ENCODE results near the gene KRTAP4-9.
"Not testable (repeated sequence)": the region's sequence is repeated elsewhere in the genome, so short reads cannot be mapped to it uniquely, and the experiment has no call there.

The KRTAP4-9 gene

GRCh38 chr17:41098481-41098880, 6.7 kb upstream of the KRTAP4-9 start:
- no peak for FAIRE-seq

GRCh38 chr17:41099682-41100480, 5.3 kb upstream of the KRTAP4-9 start:
- FAIRE-seq: not testable (repeated sequence)

DNA sequence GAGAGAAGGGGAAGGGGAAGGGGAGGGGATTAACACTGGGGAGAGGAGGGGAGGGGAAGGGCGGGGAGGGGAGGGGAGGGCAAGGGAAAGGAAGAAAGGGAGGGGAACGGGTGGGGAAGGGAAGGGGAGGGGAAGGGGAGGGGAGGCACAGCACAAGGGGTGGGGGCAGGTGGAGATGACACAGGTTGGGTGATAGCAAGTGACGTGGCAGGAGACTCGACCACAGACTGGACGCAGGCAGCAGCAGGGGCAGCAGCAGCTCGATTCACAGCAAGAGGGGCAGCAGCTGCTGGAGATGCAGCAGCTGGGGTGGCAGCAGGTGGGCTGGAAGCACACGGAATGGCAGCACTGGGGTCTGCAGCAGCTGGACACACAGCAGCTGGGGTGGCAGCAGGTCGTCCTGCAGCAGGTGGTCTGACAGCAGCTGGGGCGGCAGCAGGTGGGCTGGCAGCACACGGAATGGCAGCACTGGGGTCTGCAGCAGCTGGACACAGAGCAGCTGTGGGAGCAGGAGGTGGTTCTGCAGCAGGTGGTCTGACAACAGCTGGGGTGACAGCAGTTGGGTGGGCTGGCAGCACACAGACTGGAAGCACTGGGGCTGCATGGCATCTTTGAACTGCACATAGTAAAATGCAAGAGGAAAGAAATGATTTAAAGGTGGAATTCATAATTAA, 3.5 kb upstream of the KRTAP4-9 start, which contains the start of gene KRTAP4-16:
Gene KRTAP4-16, minus strand, starts transcription at position 624 of the 674 bp plus-strand sequence. Its CDS starts 0 bp downstream, at position 624.
- no peak for FAIRE-seq

GRCh38 chr17:41103896-41104295, 1.3 kb upstream of the KRTAP4-9 start:
- FAIRE-seq: no peak

DNA sequence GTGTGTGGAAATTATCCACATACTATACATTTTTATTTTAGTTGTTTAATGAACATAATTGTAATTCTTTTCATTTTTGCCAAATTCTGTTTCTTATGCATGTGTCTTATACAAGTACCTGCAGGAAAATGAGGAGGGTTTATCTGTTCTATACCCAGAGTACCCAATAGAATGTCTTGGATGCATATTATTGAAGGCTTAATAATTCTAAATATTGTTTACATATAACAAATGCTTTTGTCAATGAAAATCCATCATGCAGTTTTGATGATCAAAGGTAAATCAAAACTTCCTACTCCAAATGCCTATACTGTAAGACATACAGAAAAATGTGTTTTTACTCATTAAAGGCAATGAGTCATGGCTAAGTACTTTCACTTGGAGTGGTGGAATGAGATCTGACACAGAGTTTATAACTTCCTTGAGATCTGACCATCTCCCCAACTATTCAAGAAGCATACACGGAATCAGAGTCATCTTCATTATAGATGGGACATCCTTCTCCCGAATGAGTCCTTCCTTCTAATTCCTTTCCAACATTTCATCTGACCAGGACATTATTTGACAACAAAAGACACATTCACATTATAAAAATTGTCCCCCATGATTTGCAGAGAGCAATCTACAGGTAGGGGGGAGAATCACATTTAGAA, 677 bp upstream of the KRTAP4-9 start:
- FAIRE-seq: not testable (repeated sequence)

- FAIRE-seq: no peak
These were observed 2.8 kb downstream of the KRTAP4-9 start for GRCh38 chr17:41107941-41108450.

- FAIRE-seq: not testable (repeated sequence)
These were observed 3.7 kb downstream of the KRTAP4-9 start for GRCh38 chr17:41108728-41109386.

DNA sequence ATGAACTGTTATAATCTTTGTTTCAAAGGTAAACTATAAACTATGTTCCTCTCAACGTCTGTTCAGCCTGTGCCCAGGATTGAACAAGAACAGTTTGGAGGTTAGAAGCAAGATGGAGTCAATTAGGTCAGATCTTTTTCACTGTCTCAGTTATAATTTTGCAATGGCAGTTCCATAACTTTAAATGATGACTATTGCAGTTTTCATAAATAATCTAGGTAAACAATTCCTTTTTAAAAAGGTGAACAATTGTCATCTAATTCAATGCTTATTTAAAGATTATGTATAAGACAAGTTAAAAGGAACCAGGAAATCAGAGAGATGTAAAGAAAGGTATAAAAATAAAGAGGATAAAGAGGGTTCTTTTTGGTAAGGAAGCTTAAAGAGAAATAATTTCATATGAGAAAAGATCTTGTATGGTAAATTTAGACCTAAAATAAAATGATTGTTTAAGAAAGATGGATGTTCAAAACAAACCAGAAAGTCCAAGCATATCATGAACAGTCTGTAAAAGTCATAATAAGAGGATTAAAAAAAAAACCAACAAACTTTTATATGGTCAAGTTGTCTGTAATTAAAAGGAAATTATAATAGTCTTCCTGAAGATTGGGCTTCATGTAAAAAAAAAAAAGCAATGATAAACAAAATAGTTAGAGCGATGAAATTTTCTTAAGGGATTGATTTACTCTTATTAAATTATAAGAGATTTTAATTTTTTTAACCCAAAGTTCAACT, 6.1 kb downstream of the KRTAP4-9 start:
- FAIRE-seq: peak; percentile 77

GRCh38 chr17:41116297-41116696, 11.1 kb downstream of the KRTAP4-9 start:
- no peak for FAIRE-seq

GRCh38 chr17:41117846-41118386, 12.7 kb downstream of the KRTAP4-9 start, which contains the start of gene KRTAP4-11:
TSS of gene KRTAP4-11 (minus strand) at chr17:41118373. CDS start at chr17:41118315, 58 bp downstream.
- FAIRE-seq: not testable (repeated sequence)

DNA sequence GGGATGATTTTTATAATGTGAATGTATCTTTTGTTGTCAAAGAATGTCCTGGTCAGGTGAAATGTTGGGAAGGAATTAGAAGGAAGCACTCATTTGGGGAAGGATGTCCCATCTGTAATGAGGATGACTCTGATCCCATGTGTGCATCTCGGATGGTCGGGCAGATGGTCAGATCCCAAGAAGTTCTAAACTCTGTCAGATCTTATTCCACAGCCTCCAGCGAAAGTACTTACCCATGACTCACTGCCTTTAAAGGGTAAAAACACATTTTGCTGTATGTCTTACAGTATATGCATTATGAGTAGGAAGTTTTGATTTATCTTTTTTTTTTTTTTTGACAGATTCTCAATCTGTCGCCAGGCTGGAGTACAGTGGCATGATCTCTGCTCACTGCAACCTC, 13.5 kb downstream of the KRTAP4-9 start:
- FAIRE-seq: no peak

DNA sequence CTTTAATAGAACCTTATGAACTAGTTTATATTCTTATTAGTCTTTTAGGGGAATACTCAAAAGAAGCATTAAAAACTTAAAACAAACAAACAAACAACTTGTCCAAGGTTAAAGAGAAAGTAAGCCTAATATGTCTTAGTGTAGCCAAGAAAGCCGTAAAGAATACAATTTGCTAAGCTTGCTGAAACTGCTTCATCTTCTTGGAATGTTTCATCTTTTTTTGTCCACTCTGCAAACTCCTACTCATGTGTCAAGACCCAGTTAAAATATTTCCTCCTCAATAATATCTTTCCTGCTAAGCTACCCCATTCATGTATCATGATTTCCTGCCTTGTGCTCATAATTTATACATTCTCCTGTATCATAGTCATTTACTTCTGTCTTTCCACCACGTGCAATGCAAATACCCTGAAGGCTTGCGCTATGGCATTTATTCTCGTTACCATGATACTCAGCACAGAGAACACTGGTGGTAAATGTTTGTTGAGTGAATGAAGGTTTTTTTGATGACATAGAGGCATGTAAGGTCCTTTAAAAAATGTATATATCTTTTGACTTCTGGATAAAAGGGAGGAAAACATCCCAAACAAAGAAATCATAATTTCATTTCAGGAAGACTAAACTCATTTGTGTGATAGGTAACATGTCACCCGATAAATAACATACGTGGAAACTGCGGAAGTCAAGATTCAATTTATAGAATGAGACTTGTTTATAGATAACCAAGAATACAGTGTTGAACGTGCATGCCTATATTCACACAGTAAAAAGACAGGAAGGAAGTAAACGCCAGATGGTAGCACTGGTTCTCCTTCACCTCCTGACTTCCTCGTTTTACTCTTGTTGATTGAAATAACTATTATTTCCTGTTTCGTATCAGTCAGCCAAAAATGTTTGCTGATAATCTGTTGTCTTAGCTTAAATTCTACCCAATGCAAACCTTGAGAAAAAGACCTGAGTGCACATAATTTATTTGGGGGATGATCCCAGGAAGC, 14.8 kb downstream of the KRTAP4-9 start:
- not testable (repeated sequence) for FAIRE-seq

DNA sequence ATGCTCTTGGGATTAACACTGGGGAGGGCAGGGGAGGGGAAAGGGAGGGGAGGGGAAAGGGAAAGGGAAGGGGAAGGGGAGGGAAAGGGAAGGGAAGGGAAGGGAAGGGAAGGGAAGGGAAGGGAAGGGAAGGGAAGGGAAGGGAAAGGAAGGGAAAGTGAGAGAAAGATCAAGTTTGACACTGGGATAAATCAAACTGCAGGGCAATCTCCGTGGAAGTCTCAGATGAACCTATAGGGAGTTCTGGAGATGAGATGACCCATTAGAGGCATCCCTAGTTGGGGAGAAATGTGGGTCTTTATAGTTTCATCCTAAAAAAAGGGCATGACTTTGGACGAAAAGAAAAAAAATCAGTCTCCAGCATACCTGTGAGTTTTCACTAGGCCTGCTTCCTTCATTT, 16.6 kb downstream of the KRTAP4-9 start:
- FAIRE-seq: no peak

GRCh38 chr17:41123292-41123990, 18.3 kb downstream of the KRTAP4-9 start:
- FAIRE-seq: not testable (repeated sequence)

DNA sequence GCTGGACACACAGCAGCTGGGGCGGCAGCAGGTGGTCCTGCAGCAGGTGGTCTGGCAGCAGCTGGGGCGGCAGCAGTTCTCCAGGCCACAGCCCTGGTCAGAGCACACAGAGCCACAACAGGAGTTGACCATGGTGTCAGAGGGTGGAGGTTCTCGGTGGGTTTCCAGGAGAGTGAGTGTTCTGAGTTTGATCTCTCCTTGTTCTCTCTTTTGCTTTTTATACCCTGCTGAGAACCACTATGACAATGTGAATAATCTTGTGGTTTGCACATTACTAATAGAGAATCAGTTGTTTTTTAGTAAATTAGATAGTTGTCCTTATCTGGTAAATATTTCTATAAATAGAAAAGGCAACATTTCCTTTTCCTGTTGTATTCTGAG, 18.8 kb downstream of the KRTAP4-9 start, which contains the start of gene KRTAP4-12:
Gene KRTAP4-12, minus strand, starts transcription at position 192 of the 381 bp plus-strand sequence. Its CDS starts 60 bp downstream, at position 132.
- FAIRE-seq: not testable (repeated sequence)

GRCh38 chr17:41125064-41125463, 19.9 kb downstream of the KRTAP4-9 start:
- FAIRE-seq: no peak

GRCh38 chr17:41126412-41126811, 21.2 kb downstream of the KRTAP4-9 start:
- no peak for FAIRE-seq

DNA sequence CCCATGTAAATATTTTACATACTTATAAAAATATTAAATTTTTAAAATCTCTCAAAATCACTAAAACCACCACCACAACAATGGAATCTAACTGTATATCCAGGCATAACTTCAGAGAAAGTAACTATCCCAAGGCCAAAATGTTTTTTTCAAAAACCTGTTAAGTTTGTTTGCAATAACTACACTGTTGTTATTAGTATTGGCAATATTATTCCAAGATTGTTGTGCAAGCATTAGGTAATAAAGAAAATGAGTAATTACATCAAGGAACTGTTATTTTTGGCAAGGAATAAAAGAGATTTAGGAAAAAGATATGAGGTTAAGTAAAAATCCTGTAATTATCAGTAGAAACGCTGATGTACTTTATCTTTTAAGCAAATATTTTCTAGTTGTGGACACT, 22.2 kb downstream of the KRTAP4-9 start:
- no peak for FAIRE-seq

GRCh38 chr17:41131979-41132378, 26.8 kb downstream of the KRTAP4-9 start:
- no peak for FAIRE-seq
